ENCODE data around the gene GARIN5A.
A peak's percentile ranks its signal among the peaks of the same experiment; 100 is the strongest.
"Not testable (repeated sequence)": the region's sequence is repeated elsewhere in the genome, so short reads cannot be mapped to it uniquely, and the experiment has no call there.

Gene GARIN5A

GRCh38 chr19:50486823-50487515, 10.3 kb upstream of the GARIN5A start:
- DNase-seq, result peak in 1 of 2 experiments; percentile 17

- DNase-seq, result no peak
These were observed 8.8 kb upstream of the GARIN5A start for GRCh38 chr19:50485284-50485955.

GRCh38 chr19:50482916-50483315, 6.3 kb upstream of the GARIN5A start:
- no peak for DNase-seq

GRCh38 chr19:50482271-50482855, 5.7 kb upstream of the GARIN5A start:
- no peak for DNase-seq

- DNase-seq, result no peak
These were observed 4.9 kb upstream of the GARIN5A start for GRCh38 chr19:50481351-50482149.

- no peak for DNase-seq
These were observed 3.8 kb upstream of the GARIN5A start for GRCh38 chr19:50480281-50481111.

- no peak for DNase-seq
These were observed 3.2 kb upstream of the GARIN5A start for GRCh38 chr19:50479761-50480251.

GRCh38 chr19:50478901-50479715, 2.5 kb upstream of the GARIN5A start:
- DNase-seq, result no peak

GRCh38 chr19:50477751-50478515, 1.3 kb upstream of the GARIN5A start:
- no peak for DNase-seq

GRCh38 chr19:50476907-50477238, 225 bp upstream of the GARIN5A start:
- no peak for DNase-seq

GRCh38 chr19:50475736-50476223, 868 bp downstream of the GARIN5A start:
- no peak for DNase-seq

- no peak for DNase-seq
These were observed 1.5 kb downstream of the GARIN5A start for GRCh38 chr19:50475101-50475568.

- DNase-seq, result not testable (repeated sequence)
These were observed 3.3 kb downstream of the GARIN5A start for GRCh38 chr19:50473336-50473735.

GRCh38 chr19:50468818-50469217, 7.8 kb downstream of the GARIN5A start:
- no peak for DNase-seq

GRCh38 chr19:50467566-50467965, 9.1 kb downstream of the GARIN5A start:
- DNase-seq, result no peak

GRCh38 chr19:50466706-50467039, 10.0 kb downstream of the GARIN5A start:
- no peak for DNase-seq

- DNase-seq, result no peak
These were observed 10.5 kb downstream of the GARIN5A start for GRCh38 chr19:50465986-50466705.

- no peak for DNase-seq
These were observed 11.6 kb downstream of the GARIN5A start for GRCh38 chr19:50465000-50465399.

- no peak for DNase-seq
These were observed 12.3 kb downstream of the GARIN5A start for GRCh38 chr19:50464348-50464747.

- DNase-seq, result no peak
These were observed 13.7 kb downstream of the GARIN5A start for GRCh38 chr19:50462970-50463369.
